GM18498 (cell line): Measurements from ENCODE around the gene MAD1L1.

ENCODE experiments used
- ATAC-seq: cut with Tn5 transposase; IDR thresholded peaks from one replicate; pipeline ENCODE4 v1.9.1; 2021; ENCODE audit warnings: mild to moderate bottlenecking, moderate library complexity; ENCODE audit not compliant: unreplicated experiment

MAD1L1 gene

DNA sequence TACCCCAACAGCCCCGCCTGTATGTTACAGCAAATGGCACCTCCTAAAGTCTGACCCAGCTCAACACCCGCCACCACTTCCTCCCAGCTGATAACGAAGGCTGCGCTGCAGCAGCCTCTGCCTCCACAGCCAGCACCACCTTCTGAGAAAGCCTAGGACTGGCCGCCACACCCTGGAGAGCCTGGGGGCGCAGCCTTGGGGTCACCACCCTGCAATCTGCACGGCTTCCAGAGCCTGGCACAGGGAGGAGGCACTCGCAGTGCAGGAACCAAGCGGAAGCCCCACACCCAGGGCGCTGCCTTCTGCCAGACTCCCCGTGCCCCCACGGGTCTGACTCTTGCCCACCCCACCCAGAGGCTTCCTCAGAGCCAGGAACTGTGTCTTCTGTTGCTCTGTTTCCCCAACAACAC is 112.5 kb downstream of the MAD1L1 start:
- ATAC-seq: no peak

DNA sequence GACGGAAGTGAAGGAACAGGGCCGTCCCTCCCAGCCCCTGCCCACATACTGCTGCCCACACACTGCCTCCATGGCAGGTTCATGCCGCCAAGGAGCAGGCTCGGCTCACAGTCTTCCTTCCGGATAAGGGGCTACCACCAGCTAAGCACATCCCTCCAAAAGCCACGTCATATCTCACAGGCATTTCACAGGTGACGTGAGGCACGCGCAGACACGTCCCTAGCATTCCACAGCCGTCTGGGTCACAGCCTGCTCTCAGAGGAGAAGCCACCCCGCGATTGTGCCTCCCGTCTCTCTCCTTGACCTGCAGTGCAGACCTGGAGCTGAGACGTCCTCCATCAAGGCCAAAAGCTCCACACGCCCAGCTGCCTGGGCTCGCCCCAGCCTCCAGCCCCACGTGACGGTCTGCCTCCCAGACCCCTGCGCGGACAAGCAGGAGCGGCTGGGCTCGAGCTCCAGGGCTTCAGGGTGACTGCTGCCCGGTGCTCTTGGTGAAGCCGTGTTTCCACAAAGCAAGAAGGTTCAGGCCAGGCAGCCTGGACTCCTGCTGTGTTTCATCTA is 114.0 kb downstream of the MAD1L1 start:
- no peak for ATAC-seq

DNA sequence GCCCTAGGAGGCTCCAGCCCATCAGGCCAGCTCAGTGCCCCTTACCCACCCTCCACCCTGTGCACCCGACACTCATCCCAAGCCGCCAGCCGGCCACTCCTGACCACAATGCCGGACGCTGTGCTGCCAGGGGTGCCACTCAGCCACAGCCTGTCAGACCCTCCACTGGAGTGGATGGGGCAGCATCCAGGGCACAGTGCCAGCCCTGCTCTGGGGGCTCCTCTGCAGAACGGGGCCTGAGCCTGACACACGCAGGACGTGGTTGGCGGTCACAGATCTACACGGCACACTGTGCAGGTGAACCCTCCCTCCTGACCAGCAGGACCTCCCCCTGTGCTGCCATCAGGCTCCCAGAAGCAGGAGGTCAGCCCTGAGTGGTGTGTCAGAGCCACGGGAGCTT is 114.7 kb downstream of the MAD1L1 start:
- no peak for ATAC-seq

DNA sequence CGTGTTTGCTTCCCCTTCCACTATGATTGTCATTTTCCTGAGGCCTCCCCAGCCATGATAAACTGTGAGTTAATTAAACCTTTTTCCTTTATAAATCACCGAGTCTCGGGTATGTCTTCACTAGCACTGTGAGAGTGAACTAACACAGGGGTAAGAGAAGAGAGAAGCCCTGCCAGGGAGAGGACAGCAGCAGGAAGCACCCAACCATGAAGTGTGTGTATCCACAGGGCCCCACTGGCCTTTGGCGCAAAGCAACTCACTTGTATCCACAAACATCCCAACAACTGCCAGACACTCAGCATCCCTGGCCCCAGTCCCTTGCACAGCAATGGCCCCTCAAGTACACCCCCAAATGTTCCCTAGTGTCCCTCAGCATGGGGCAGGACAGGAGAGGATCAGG is 115.1 kb downstream of the MAD1L1 start:
- no peak for ATAC-seq

GRCh38 chr7:2116989-2117591 is 115.7 kb downstream of the MAD1L1 start:
- no peak for ATAC-seq

- no peak for ATAC-seq
These were observed 116.3 kb downstream of the MAD1L1 start for GRCh38 chr7:2116448-2116810.

DNA sequence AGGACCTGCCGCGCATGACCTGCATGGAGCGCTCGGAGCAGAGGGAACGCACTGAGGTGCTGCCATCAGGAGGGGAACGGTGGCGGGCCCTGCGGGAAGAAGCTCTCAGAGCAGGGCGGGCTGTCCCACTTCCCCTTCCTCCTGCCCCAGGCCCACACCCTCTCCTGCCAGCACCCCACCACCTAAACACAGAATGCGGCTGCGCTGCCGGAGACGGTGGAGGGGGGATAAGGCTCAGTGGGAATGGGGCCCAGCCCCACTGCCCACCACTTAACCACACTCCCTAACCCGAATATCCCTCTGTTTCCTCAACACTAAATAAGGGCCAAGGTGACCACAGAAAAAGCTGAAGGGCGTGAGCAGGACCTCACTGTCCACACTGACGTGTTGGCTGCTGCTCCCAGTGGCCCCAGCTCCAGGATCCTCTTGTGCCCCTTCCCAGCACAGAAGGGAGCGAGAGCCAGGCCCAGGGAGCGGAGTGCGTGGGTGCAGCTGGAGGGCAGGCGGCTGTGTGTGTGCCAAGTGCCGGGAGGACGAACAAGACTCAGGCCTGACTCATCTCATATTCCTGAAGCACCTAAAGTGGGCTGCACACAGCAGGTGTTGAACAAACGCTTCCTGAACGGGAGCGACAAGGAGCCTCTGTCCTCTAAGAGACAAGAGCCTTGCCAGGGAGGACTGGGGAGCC is 116.8 kb downstream of the MAD1L1 start:
- ATAC-seq: no peak

GRCh38 chr7:2114926-2115759 is 117.6 kb downstream of the MAD1L1 start:
- ATAC-seq: no peak

DNA sequence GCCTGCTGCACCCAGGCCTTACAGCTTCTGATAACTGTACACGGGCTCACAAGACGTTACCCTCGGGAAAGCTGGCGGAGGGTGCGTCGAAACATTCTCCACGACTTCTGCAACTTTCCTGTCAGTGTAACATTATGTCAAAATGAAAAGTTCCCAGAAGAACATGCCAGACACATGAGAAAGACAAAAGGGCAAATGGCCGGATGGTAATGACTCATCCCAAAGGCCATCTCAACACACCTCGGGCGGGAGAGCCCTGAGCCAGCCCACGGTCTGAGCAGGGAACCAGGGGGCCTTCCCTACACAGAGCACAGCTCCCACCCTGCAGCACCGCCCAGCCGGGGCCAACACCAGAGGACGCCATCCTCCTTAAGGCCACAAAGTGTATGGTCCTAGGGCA is 118.7 kb downstream of the MAD1L1 start:
- ATAC-seq: no peak

DNA sequence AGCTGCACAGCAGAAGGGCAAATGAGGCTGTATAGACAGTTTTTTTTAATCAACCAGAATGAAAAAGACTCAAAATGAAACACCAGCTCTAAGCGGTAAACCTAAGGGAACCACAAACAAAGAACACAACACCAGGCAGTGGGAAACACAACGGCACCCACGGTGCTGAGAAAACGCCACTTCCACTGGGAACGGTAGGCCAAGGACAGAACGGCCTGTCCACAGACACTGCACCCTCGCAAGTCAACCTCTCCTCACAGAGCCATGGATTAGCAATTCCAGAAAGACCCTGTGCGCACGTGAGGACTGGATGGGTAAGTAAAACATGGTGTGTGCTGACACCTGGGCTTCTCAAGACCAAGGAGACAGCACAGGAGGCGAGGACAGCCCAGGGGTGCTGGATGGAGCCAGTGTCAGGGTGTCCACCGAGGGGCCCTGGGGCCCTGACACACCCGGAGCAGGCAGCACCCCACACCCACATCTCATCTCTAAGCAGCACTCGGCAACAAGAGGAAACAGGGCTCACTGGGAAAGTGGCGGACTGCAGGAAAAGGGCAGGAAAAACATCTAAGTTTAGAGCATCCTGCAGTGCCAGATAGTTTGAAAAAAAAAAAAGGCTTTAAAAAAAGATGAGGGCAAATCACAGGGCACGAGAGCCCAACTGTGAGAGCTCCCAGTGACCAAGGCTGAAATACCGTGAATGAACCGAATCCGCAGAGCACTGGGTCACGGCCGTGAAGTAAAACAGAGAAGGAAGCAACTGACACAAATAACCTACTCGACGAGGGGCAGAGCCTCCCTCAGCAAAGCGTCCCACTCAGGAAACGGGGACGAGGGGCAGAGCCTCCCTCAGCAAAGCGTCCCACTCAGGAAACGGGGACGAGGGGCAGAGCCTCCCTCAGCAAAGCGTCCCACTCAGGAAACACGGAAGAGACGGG is 120.2 kb downstream of the MAD1L1 start:
- no peak for ATAC-seq

- ATAC-seq: no peak
These were observed 121.2 kb downstream of the MAD1L1 start for GRCh38 chr7:2111568-2111967.

DNA sequence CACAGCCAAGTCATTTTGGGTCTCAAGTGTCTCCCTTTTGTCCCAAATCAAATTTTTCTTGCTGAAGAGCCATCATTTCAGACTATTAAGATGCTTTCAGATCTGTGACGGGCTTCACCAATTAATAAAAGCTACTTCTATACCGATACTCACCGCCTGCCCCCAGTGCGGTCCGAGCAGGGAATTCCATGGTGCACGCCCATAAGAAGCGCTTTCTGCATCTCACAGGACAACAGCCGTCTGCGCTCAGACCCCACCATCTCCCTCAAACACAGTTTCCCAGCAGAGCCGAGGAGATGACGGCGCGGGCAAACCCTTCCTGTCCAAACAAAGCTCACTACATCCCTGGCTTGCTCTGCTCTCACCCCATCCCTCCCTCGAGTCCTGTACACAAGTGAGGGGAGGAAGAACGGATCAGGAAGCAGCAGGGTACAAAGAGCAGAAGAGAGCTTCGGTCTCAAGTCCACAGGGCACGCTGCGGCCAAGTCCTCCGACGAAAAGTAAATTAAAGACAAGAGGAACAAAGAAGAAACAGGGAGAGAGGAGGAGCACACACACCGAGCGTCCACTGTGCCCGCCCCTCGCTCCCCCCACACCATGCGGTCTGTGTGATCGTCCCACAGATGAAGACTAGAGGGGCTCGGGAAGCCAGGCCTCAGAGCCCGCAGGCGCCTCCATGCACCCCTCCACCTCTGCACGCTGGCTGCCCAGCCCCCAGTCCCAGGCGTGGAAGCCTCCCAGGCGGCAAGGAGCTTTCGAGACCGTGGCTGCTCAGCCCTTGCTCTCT is 121.9 kb downstream of the MAD1L1 start:
- ATAC-seq: no peak

DNA sequence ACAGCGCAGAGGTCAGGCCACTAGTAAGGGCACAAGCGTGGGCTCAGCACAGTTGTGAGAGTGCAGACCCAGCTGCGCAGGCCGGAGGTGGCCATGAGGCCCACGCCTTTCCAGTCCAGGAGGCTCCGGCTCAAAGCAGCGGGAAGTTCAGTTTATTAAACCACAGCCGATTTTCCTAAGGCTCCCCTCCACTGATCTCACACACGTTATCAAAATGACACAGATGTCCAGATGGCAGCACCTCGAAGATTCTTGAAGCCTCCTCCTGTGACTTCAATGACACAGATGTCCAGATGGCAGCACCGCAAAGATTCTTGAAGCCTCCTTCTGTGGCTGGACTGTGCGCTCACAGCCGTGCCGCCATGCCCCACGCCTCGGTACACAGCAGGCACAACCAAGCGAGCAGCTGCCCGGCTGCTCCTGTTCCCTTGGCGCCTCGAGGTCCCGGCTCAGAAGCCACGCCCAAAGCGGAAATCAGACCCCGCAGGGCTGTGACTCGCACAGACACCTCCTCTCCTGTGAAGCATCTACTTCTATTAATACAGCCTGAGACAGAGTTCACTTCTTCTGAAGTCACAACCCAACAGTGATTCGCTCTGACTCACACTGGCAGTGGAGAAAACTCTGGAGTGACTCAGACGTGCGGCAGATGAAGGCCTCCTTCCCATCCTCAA is 122.7 kb downstream of the MAD1L1 start:
- ATAC-seq: no peak

- no peak for ATAC-seq
These were observed 123.4 kb downstream of the MAD1L1 start for GRCh38 chr7:2109251-2109872.

DNA sequence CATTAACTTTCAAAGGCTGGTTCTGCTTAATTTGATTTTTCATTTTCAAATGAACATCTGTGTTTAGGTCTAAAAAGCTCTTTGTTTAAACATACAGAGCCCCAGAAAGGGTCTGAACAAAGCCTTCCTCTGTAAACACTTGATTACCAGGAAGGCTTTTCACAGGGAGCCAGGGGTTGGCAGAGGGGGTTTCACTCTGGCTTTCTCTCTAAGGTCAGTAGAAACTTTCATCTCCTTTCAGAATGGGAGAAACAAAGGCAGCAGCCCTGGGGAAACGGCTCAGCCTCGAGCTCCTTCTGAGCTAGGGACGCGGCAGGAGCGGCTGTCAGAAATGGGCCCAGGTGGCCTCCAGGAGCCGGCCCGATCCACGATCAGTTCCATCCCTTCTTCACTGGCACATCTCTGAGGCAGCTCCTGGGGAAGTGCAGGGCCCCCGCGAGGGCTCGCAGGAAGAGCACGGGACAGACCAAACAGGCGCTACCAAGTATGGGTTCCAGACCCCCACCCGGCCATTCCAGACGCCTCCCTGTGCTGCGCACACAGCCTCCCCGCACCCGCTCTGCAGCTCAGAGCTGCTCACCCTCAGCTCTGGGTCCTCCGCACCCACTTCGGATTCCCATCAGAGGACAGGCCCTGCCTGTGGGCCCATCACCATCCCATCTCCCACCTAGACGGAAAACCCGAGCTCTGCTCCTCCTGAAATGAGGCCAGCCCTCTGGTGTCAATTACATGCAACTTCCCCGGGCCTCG is 124.1 kb downstream of the MAD1L1 start:
- no peak for ATAC-seq

DNA sequence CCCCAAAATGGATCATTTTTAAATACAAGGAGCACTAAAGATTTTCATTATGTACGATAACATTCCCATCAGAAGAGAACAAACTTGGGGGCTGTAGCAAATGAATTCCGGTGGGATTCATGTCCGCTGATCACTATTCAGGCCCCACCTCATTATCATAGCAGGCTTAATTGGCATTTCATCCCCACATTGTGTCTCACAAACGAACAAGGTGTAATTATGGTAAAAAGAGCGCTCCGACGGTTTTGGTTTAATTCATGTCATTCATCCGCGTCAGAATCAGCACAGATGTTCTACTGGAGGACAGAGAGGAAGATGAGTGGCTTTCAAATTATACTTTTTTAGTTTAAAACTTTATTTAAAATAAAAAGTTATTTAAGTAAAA is 124.7 kb downstream of the MAD1L1 start:
- ATAC-seq: no peak

DNA sequence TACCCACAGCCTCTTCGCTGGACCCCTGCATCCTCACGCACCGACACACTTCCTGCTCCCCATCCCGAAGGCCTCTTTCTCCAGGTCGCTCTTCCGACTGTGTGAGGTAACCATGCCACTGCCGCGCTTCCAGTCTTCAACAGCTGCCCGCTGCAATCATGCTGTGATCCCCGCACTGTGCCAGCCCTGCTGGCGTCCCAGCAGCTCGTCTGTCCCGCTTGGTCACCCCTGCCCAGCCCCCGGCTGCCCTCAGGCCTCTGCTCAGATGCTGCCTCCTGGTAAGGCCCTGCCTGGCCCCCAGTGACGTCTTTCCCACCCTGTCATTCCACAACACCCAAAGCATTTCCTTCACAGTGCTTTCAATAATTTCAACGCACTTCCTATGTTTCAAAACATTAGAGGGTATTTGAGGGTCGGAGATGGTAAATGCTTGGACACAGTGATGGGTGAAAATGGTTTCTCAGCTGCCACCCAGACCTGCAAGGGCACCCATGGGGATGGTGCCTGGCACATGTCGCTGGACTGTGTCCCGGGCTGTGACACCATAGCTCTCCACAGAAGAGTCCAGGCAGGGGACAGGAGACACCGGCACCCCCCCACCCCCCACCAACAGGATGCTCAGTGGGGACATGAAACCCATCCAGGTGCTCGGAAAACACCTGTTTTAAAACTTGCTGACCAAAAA is 125.2 kb downstream of the MAD1L1 start:
- ATAC-seq: no peak

GRCh38 chr7:2106924-2107323 is 125.8 kb downstream of the MAD1L1 start:
- ATAC-seq: no peak
